HepG2 (cell line): Measurements from ENCODE around the gene ABCC3. TPM values are rescaled to one million over a fixed set of nuclear protein-coding genes. Genes with fewer than 3 reads are reported as not detected.
A peak's percentile ranks its signal among the peaks of the same experiment; 100 is the strongest.

Experiments used
- ARID2 ChIP-seq: sonication (generic); formaldehyde crosslinking; IDR thresholded peaks from 2 replicates; pipeline ENCODE4 v1.8.1; 2022; ENCODE audit warnings: mild to moderate bottlenecking, missing genetic modification reagents, borderline replicate concordance
- ARNTL ChIP-seq: sonication (generic); formaldehyde crosslinking; IDR thresholded peaks from 2 replicates; pipeline ENCODE4 v1.4.0; 2020; ENCODE audit warnings: mild to moderate bottlenecking, missing genetic modification reagents
- EED ChIP-seq: sonication (generic); formaldehyde crosslinking; IDR thresholded peaks from 2 replicates; pipeline ENCODE4 v1.5.0; 2020; ENCODE audit warnings: mild to moderate bottlenecking, missing genetic modification reagents
- ELF3 ChIP-seq: IDR thresholded peaks from 2 replicates; pipeline ENCODE4 v1.6.1; 2016; ENCODE audit warnings: missing genetic modification reagents, missing compliant biosample characterization
- ERF ChIP-seq: IDR thresholded peaks from 2 replicates; pipeline ENCODE4 v1.6.1; 2018; ENCODE audit warnings: missing biosample characterization, missing genetic modification reagents
- KLF11 ChIP-seq: IDR thresholded peaks from 2 replicates; pipeline ENCODE4 v1.6.1; 2016; ENCODE audit warnings: missing compliant biosample characterization
- KMT2B ChIP-seq: IDR thresholded peaks from 2 replicates; pipeline ENCODE4 v1.6.1; 2016; ENCODE audit warnings: missing genetic modification reagents, missing compliant biosample characterization
- MEIS1 ChIP-seq: sonication (generic); formaldehyde crosslinking; IDR thresholded peaks from 2 replicates; pipeline ENCODE4 v1.9.0; 2021; ENCODE audit warnings: mild to moderate bottlenecking, missing genetic modification reagents, moderate library complexity, borderline replicate concordance
- MIER2 ChIP-seq: IDR thresholded peaks from 2 replicates; pipeline ENCODE4 v1.6.1; 2016; ENCODE audit warnings: missing biosample characterization, missing genetic modification reagents
- SP140L ChIP-seq: sonication (generic); formaldehyde crosslinking; IDR thresholded peaks from 2 replicates; pipeline ENCODE4 v1.4.0; 2020; ENCODE audit warnings: missing genetic modification reagents, borderline replicate concordance
- YY1 ChIP-seq: IDR thresholded peaks from 2 replicates; pipeline ENCODE4 v1.6.1; 2011; ENCODE audit warnings: low read length, low read depth, moderate library complexity, mild to moderate bottlenecking; ENCODE audit not compliant: insufficient read depth, insufficient replicate concordance
- ZNF430 ChIP-seq: sonication (generic); formaldehyde crosslinking; IDR thresholded peaks from 2 replicates; pipeline ENCODE4 v1.9.0; 2021; ENCODE audit warnings: mild to moderate bottlenecking, missing genetic modification reagents
- ZNF670 ChIP-seq: sonication (generic); formaldehyde crosslinking; IDR thresholded peaks from 2 replicates; pipeline ENCODE4 v1.8.0; 2022; ENCODE audit warnings: mild to moderate bottlenecking, missing genetic modification reagents, borderline replicate concordance
- ZNF782 ChIP-seq: sonication (generic); formaldehyde crosslinking; IDR thresholded peaks from 2 replicates; pipeline ENCODE4 v1.4.0; 2020; ENCODE audit warnings: missing genetic modification reagents, mild to moderate bottlenecking, borderline replicate concordance
- polyA plus RNA-seq, 8 experiments: library from polyadenylated mRNA; depleted of rRNA in 3 of 8; stranded (reverse) in 7 of 8; unstranded in 1 of 8; fragments of >200 nt; fragmentation: Illumina TruSeq in 4 of 8; extraction: Trizol in 4 of 8; gene quantifications; 2 replicates each; pipeline versions ENCODE4 v1.2.1 to v1.2.3, GENCODE V29; 2011 to 2016; ENCODE audit warnings: low read depth in 4 of 8, missing spikeins in 1 of 8, mixed read lengths in 1 of 8; ENCODE audit not compliant: insufficient read depth in 1 of 8
- total RNA-seq, 5 experiments: library from RNA; depleted of rRNA; stranded (reverse); fragments of >200 nt; fragmentation: Illumina TruSeq; extraction: Trizol; gene quantifications; 2 replicates each; pipeline ENCODE4 v1.2.3, GENCODE V29; 2016; ENCODE audit warnings: low read depth in 1 of 5
- TF ChIP-seq, protein P1 (sequence below): sonication (generic); formaldehyde crosslinking; IDR thresholded peaks from 2 replicates; pipeline ENCODE4 v1.5.0; 2020; ENCODE audit warnings: missing genetic modification reagents, mild to moderate bottlenecking, borderline replicate concordance
- TF ChIP-seq, protein P2 (sequence below): sonication (generic); formaldehyde crosslinking; IDR thresholded peaks from 2 replicates; pipeline ENCODE4 v1.4.0; 2020; ENCODE audit warnings: mild to moderate bottlenecking, missing genetic modification reagents
- TF ChIP-seq, protein P3 (sequence below): sonication (generic); formaldehyde crosslinking; IDR thresholded peaks from 2 replicates; pipeline ENCODE4 v1.4.0; 2020; ENCODE audit warnings: missing genetic modification reagents
- TF ChIP-seq, protein P4 (sequence below): conservative IDR thresholded peaks from 2 replicates; pipeline ENCODE4 v1.6.1; 2018; ENCODE audit warnings: missing genetic modification reagents
- TF ChIP-seq, protein P5 (sequence below): sonication (generic); formaldehyde crosslinking; IDR thresholded peaks from 2 replicates; pipeline ENCODE4 v1.4.0; 2020; ENCODE audit warnings: missing genetic modification reagents, mild to moderate bottlenecking, borderline replicate concordance
- TF ChIP-seq, protein P6 (sequence below): sonication (generic); formaldehyde crosslinking; IDR thresholded peaks from 2 replicates; pipeline ENCODE4 v1.8.1; 2023; ENCODE audit warnings: mild to moderate bottlenecking, inconsistent platforms, moderate library complexity, missing genetic modification reagents, borderline replicate concordance

Gene ABCC3
- total and polyA plus RNA-seq, 2 of the 13 experiments (the other 11 are each of a cell fraction or from before 2014, with no cell fraction given): 25.2 to 50.7 TPM

DNA sequence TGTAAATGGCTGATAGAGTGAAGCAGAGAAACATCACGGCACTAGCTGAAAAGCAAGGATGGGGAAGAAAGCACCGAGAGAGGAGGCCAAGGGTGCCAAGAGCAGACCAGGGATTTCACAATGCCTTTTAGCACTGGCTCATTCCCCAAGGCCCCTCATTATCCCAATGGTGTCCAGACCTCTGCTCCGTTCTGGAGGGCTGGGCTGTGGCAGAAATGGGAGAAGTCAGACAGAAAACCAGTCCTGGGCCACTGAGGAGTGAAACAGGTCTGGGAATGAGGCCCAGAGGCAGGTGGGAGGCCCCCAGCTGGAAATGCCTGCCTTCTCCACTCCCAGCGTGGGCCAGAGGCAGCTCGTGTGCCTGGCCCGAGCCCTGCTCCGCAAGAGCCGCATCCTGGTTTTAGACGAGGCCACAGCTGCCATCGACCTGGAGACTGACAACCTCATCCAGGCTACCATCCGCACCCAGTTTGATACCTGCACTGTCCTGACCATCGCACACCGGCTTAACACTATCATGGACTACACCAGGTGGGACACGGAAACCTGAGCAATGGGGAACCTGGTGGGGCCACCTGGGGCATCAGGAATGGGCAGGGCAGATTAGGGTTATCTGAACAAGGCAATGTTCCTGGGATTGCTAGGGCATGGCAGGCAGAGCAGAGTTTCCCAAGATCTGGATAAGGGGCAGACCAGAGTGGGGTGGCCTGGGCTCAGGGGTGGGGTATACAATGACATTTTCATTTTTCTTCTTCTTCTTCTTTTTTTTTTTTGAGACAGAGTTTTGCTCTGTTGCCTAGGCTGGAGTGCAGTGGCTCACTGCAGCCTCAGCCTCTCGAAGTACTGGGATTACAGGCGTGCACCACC lies 52.8 kb downstream of the ABCC3 start (continued):
- TF ChIP-seq ELF3 (CRISPR knock-in tag): 0 out of 2 replicates have a peak, but pooled peaks have one; percentile 41
- TF ChIP-seq, protein P1, sequence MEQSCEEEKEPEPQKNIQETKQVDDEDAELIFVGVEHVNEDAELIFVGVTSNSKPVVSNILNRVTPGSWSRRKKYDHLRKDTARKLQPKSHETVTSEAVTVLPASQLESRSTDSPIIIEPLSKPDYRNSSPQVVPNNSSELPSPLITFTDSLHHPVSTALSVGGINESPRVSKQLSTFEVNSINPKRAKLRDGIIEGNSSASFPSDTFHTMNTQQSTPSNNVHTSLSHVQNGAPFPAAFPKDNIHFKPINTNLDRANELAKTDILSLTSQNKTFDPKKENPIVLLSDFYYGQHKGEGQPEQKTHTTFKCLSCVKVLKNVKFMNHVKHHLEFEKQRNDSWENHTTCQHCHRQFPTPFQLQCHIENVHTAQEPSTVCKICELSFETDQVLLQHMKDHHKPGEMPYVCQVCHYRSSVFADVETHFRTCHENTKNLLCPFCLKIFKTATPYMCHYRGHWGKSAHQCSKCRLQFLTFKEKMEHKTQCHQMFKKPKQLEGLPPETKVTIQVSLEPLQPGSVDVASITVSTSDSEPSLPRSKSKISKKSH (CRISPR knock-in tag): peak; percentile 70; the same call in 1 of the 2 replicates
- no peak for TF ChIP-seq ZNF670 (CRISPR knock-in tag)
- TF ChIP-seq SP140L (CRISPR knock-in tag): no peak
- peak; percentile 32; the same call in 1 of the 2 replicates for TF ChIP-seq ZNF782
- TF ChIP-seq MEIS1 (CRISPR knock-in tag): 0 out of 2 replicates have a peak, but pooled peaks have one; percentile 59
- peak; percentile 33; the same call in 1 of the 2 replicates for TF ChIP-seq ZNF430 (CRISPR knock-in tag)
- no peak for TF ChIP-seq KMT2B (CRISPR knock-in tag)
- TF ChIP-seq MIER2 (CRISPR knock-in tag): no peak
- TF ChIP-seq EED (CRISPR knock-in tag): peak; percentile 57; the same call in 1 of the 2 replicates
- no peak for TF ChIP-seq KLF11
- TF ChIP-seq, protein P2, sequence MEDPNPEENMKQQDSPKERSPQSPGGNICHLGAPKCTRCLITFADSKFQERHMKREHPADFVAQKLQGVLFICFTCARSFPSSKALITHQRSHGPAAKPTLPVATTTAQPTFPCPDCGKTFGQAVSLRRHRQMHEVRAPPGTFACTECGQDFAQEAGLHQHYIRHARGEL (CRISPR knock-in tag): peak; percentile 16; the same call in 1 of the 2 replicates
- no peak; the same call in 1 of the 2 replicates for TF ChIP-seq ERF (CRISPR knock-in tag)
- TF ChIP-seq, protein P3, sequence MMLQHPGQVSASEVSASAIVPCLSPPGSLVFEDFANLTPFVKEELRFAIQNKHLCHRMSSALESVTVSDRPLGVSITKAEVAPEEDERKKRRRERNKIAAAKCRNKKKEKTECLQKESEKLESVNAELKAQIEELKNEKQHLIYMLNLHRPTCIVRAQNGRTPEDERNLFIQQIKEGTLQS (CRISPR knock-in tag): no peak
- TF ChIP-seq YY1: peak; percentile 68
- TF ChIP-seq, protein P4, sequence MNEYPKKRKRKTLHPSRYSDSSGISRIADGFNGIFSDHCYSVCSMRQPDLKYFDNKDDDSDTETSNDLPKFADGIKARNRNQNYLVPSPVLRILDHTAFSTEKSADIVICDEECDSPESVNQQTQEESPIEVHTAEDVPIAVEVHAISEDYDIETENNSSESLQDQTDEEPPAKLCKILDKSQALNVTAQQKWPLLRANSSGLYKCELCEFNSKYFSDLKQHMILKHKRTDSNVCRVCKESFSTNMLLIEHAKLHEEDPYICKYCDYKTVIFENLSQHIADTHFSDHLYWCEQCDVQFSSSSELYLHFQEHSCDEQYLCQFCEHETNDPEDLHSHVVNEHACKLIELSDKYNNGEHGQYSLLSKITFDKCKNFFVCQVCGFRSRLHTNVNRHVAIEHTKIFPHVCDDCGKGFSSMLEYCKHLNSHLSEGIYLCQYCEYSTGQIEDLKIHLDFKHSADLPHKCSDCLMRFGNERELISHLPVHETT: 0 out of 2 replicates have a peak, but pooled peaks have one; percentile 17
- TF ChIP-seq ARNTL (CRISPR knock-in tag): no peak; the same call in 1 of the 2 replicates
- TF ChIP-seq ARID2: 0 out of 2 replicates have a peak, but pooled peaks have one; percentile 58
- TF ChIP-seq, protein P5, sequence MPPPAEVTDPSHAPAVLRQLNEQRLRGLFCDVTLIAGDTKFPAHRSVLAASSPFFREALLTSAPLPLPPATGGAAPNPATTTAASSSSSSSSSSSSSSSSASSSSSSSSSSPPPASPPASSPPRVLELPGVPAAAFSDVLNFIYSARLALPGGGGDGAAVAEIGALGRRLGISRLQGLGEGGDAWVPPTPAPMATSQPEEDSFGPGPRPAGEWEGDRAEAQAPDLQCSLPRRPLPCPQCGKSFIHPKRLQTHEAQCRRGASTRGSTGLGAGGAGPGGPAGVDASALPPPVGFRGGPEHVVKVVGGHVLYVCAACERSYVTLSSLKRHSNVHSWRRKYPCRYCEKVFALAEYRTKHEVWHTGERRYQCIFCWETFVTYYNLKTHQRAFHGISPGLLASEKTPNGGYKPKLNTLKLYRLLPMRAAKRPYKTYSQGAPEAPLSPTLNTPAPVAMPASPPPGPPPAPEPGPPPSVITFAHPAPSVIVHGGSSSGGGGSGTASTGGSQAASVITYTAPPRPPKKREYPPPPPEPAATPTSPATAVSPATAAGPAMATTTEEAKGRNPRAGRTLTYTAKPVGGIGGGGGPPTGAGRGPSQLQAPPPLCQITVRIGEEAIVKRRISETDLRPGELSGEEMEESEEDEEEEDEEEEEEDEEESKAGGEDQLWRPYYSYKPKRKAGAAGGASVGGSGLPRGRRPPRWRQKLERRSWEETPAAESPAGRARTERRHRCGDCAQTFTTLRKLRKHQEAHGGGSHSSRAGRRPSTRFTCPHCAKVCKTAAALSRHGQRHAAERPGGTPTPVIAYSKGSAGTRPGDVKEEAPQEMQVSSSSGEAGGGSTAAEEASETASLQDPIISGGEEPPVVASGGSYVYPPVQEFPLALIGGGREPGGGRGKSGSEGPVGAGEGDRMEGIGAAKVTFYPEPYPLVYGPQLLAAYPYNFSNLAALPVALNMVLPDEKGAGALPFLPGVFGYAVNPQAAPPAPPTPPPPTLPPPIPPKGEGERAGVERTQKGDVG (CRISPR knock-in tag): no peak; the same call in 1 of the 2 replicates
- TF ChIP-seq, protein P6, sequence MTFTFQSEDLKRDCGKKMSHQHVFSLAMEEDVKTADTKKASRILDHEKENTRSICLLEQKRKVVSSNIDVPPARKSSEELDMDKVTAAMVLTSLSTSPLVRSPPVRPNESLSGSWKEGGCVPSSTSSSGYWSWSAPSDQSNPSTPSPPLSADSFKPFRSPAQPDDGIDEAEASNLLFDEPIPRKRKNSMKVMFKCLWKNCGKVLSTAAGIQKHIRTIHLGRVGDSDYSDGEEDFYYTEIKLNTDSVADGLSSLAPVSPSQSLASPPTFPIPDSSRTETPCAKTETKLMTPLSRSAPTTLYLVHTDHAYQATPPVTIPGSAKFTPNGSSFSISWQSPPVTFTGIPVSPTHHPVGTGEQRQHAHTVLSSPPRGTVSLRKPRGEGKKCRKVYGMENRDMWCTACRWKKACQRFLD (CRISPR knock-in tag): no peak
